Mammary epithelial cell (primary cell): Measurements from ENCODE around the gene MUTYH.

ENCODE experiments used
- EZH2 ChIP-seq: IDR thresholded peaks from 2 replicates; pipeline ENCODE4 v1.6.1; 2012; ENCODE audit warnings: low read length, inconsistent platforms, borderline replicate concordance
- TF ChIP-seq, protein P1 (sequence below), 2 donors: IDR thresholded peaks in 1 of 2; conservative IDR thresholded peaks in 1 of 2; 2 replicates each; pipeline ENCODE4 v1.5.1; 2011 to 2012; ENCODE audit warnings: inconsistent platforms in 2 of 2, low read length in 2 of 2, mild to moderate bottlenecking in 2 of 2, control low read depth in 1 of 2, low read depth in 1 of 2; ENCODE audit not compliant: insufficient read depth in 1 of 2; ENCODE audit errors: extremely low read depth in 1 of 2

DNA sequence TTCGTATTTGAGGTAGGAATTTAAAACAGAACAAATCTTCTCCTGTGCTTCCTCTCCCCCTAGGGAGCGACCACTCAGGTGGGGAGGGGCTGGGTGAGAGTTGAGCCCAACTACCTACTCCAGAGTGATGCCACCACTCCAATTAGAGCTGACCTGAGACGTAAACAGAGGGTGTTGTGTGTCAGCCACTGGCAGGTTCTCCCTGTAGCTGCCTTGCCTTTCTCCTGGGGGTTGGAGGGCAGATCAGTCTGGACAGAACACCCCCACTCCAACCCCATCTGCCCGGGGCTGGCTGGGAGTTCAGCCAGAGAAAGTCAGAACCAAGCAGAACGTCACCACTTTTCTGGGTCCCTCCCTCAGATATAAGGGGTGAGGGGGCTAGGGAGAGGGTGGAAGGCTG, 11.6 kb downstream of the MUTYH start:
- TF ChIP-seq, protein P1, sequence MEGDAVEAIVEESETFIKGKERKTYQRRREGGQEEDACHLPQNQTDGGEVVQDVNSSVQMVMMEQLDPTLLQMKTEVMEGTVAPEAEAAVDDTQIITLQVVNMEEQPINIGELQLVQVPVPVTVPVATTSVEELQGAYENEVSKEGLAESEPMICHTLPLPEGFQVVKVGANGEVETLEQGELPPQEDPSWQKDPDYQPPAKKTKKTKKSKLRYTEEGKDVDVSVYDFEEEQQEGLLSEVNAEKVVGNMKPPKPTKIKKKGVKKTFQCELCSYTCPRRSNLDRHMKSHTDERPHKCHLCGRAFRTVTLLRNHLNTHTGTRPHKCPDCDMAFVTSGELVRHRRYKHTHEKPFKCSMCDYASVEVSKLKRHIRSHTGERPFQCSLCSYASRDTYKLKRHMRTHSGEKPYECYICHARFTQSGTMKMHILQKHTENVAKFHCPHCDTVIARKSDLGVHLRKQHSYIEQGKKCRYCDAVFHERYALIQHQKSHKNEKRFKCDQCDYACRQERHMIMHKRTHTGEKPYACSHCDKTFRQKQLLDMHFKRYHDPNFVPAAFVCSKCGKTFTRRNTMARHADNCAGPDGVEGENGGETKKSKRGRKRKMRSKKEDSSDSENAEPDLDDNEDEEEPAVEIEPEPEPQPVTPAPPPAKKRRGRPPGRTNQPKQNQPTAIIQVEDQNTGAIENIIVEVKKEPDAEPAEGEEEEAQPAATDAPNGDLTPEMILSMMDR (conservative IDR thresholded peaks at IDR 0.05 in 1 of 2, IDR thresholded peaks at IDR 0.05 in 1 of 2; ENCODE audit: extremely low read depth in 1 of 2, insufficient read depth in 1 of 2, low read depth in 1 of 2, low read length in 2 of 2): no peak
- TF ChIP-seq EZH2: no peak
